Calu3 (cell line): ENCODE results near the gene CIPC. TPM values are rescaled to one million over a fixed set of nuclear protein-coding genes. Genes with fewer than 3 reads are reported as not detected.

Experiments used
- BruUV-seq: library from RNA; stranded (reverse); fragments of 400-500 nt; replicated peaks from 2 replicates; lab custom pipeline; 2021; lab: Mats Ljungman, UMichigan
- CTCF ChIA-PET: fragments of 300-600 bp; sonication (Branson Sonifier 250); formaldehyde crosslinking; loops from one replicate; lab custom pipeline; 2022; ENCODE audit warnings: antibody characterized with exemption; lab: Charles Lee
- DNase-seq: peaks from one replicate; pipeline ENCODE4 v3.0.0; 2022
- H3K27ac Mint-ChIP-seq: one replicate; pipeline ENCODE4 v1.8.0; 2022; ENCODE audit warnings: mixed read lengths; ENCODE audit not compliant: unreplicated experiment
- H3K27me3 Mint-ChIP-seq: one replicate; pipeline ENCODE4 v1.8.0; 2022; ENCODE audit warnings: mixed read lengths; ENCODE audit not compliant: unreplicated experiment
- H3K36me3 Mint-ChIP-seq: one replicate; pipeline ENCODE4 v1.8.0; 2022; ENCODE audit warnings: mild to moderate bottlenecking, moderate library complexity, mixed read lengths; ENCODE audit not compliant: insufficient read depth, unreplicated experiment
- H3K4me1 Mint-ChIP-seq: one replicate; pipeline ENCODE4 v1.8.0; 2022; ENCODE audit warnings: mild to moderate bottlenecking, low read depth, mixed read lengths; ENCODE audit not compliant: unreplicated experiment
- H3K4me3 Mint-ChIP-seq: one replicate; pipeline ENCODE4 v1.8.0; 2022; ENCODE audit warnings: mild to moderate bottlenecking, low read depth, moderate library complexity, mixed read lengths; ENCODE audit not compliant: unreplicated experiment
- H3K9me3 Mint-ChIP-seq: one replicate; pipeline ENCODE4 v1.8.0; 2022; ENCODE audit warnings: low read depth, mixed read lengths; ENCODE audit not compliant: unreplicated experiment
- intact Hi-C: fragments of 100-400 bp; cut with micrococcal nuclease; formaldehyde crosslinking; loops from one replicate; pipeline ENCODE4 v1.10.0; 2022; ENCODE audit not compliant: unreplicated experiment
- total RNA-seq: library from RNA; stranded (reverse); gene quantifications from 2 replicates; pipeline ENCODE4 v1.2.3, GENCODE V29; 2022
- TF ChIP-seq, protein P1 (sequence below): fragments of 200-600 bp; IDR thresholded peaks from one replicate; pipeline ENCODE4 v1.8.0; 2022; ENCODE audit warnings: antibody characterized with exemption; ENCODE audit not compliant: unreplicated experiment

The CIPC gene
- total RNA-seq, 1 experiment from 2014 or later: 16.5 TPM

DNA sequence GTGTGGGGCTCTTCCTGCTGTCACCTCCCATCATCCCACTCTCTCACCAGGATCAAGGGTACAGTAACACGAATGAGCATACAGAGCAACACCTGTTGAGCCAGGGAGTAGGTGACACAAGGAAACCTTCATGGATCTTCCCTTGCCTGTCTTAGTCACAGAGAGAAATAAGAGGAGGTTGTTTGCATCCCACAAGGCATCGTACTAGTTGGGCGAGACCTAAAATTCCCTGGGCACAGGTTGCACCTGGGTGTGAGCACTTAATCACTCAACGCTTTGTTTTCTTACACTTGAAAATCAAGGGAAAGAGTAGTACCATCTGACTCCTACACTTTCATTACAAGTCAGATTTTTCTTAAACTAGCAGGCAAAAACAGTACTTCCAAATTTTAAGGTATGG, 16.6 kb downstream of the CIPC start:
- CTCF ChIA-PET: interaction anchor here (0.9 kb wide), 1 partner anchor 9 kb away, joined by 3 read pairs; no protein-coding TSS in a partner anchor
- Mint-ChIP-seq H3K4me1 (no peaks in the 10 kb centered on the region), H3K36me3 (peaks cover 22% of the 10 kb centered on the region), H3K9me3 (no peaks in the 10 kb centered on the region), H3K27me3 (no peaks in the 10 kb centered on the region), H3K4me3 (no peak overlapping the region), H3K27ac (no peak overlapping the region)
- DNase-seq: no peak
- BruUV-seq: no TSS peak
- TF ChIP-seq, protein P1, sequence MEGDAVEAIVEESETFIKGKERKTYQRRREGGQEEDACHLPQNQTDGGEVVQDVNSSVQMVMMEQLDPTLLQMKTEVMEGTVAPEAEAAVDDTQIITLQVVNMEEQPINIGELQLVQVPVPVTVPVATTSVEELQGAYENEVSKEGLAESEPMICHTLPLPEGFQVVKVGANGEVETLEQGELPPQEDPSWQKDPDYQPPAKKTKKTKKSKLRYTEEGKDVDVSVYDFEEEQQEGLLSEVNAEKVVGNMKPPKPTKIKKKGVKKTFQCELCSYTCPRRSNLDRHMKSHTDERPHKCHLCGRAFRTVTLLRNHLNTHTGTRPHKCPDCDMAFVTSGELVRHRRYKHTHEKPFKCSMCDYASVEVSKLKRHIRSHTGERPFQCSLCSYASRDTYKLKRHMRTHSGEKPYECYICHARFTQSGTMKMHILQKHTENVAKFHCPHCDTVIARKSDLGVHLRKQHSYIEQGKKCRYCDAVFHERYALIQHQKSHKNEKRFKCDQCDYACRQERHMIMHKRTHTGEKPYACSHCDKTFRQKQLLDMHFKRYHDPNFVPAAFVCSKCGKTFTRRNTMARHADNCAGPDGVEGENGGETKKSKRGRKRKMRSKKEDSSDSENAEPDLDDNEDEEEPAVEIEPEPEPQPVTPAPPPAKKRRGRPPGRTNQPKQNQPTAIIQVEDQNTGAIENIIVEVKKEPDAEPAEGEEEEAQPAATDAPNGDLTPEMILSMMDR: no peak
- intact Hi-C loops: no loop called here

DNA sequence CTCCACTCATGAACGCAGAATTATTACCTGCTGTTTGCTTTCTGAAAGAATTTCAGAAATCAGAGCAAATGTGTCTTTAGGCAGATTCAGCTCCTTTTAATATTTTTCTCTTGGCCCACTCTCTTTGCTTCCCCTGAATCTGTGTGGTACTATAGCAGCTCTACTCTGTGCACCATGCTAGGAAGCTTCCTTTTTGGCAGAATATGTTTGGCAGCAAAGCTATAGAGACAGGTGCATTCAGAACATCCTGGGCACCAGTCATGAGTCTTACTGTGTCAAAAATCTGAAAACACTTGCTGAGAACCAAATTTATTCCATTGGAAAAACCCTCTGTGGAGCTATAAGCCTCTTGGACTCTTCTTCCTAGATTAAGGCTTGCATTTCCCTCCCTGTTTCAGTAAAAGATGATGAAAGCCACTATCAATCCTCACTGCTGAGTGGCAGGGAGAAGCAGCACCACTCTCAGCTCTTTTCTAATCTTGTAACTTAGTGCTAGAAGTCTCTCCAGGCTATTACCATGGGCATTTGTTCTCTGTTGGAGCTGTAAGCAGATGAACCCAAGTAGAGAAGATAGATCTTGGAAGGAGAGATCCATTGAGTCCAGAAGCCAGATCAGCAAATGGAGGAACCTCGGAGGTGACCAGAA, 18.2 kb downstream of the CIPC start:
- BruUV-seq: TSS peak; percentile 11
- Mint-ChIP-seq H3K9me3 (no peaks in the 10 kb centered on the region), H3K36me3 (peaks cover 22% of the 10 kb centered on the region), H3K4me3 (no peak overlapping the region), H3K27ac (no peak overlapping the region), H3K4me1 (no peaks in the 10 kb centered on the region), H3K27me3 (no peaks in the 10 kb centered on the region)
- intact Hi-C loops: no loop called here
- CTCF ChIA-PET: no interaction called here
- TF ChIP-seq, protein P1: no peak
- DNase-seq: no peak

DNA sequence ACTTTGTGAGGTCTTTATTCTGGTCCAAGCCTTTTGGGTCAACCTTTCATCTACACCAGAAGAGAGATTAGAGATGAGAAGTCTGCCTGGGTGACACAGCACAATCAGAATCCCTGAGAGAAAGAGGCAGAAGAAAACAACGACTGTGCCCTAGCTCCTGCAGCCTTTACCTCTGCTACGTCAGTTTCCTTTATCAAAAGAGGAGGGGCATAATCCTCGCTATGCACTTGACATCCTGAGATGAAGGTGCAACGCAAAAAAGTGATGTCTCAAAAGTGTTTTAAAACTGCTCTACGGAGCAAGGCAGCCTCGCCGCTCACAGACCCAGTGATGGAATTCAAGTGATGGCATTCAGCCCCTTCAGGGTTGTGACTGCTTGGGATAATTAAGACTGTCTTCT, 21.8 kb downstream of the CIPC start:
- Mint-ChIP-seq H3K27ac (no peak overlapping the region), H3K4me1 (peaks cover 18% of the 10 kb centered on the region), H3K9me3 (no peaks in the 10 kb centered on the region), H3K36me3 (peaks cover 11% of the 10 kb centered on the region), H3K27me3 (peaks cover under 1% of the 10 kb centered on the region), H3K4me3 (no peak overlapping the region)
- TF ChIP-seq, protein P1: no peak
- CTCF ChIA-PET: interaction anchor here (1.2 kb wide), 1 partner anchor 199 kb away, joined by 4 read pairs; no protein-coding TSS in a partner anchor
- intact Hi-C loops: no loop called here
- DNase-seq: no peak
- BruUV-seq: no TSS peak

DNA sequence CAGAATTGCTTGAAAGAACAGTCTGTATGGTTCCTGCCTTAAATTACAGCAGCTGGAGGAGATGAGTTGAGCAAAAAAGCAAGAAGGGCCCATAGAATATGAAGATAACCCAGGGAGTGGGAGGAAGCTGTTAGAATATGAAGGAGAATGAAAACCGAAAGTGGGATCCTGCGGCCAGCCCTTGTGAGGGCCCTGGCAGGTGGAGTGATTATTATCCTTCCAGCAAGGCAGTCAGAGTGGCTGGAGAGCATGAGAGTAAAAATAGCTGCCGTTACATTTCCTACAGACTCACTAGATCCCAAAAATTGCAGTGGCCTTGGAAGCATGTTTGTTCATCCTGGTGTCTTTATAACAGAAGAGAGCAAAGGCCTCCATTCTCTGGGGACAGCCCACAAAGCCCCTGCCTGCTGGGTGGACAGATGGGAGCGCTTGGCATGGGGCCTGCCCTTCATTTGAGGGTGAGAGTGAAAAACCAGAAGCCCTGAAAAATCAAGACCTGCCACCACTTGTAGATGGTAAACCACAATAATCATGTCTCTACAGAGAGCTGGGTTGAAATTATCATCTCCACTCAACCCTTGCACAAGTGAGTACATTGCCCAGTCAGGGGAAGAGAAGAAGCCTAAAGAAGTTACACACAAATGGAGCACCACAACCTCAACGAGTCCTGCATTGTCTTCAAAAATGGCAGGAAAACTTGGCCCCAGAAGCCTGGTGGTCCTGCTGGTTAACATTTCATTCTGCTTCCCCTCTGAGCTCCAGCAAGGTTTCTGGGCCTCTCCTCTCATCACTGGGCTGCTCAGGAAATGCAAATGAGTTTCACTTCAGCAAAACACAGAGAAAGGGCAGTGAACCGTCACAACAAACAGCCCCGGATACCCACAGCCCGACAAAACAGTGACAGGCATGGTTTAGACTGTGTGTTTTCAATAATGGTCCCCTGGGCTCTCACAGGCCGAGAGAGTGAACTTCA, 23.0 kb downstream of the CIPC start:
- intact Hi-C loops: no loop called here
- TF ChIP-seq, protein P1: no peak
- H3K4me1 Mint-ChIP-seq: peaks cover 18% of the 10 kb centered on the region
- no TSS peak for BruUV-seq
- DNase-seq: no peak
- H3K36me3 Mint-ChIP-seq: peaks cover 8% of the 10 kb centered on the region
- CTCF ChIA-PET: interaction anchor here (1.2 kb wide), 1 partner anchor 198 kb away, joined by 4 read pairs; no protein-coding TSS in a partner anchor
- no peak overlapping the region for H3K4me3 Mint-ChIP-seq
- H3K27me3 Mint-ChIP-seq: peaks cover 13% of the 10 kb centered on the region
- H3K27ac Mint-ChIP-seq: no peak overlapping the region
- no peaks in the 10 kb centered on the region for H3K9me3 Mint-ChIP-seq
